ENCODE measurements around the gene THSD1.
"Not testable (repeated sequence)": the region's sequence is repeated elsewhere in the genome, so short reads cannot be mapped to it uniquely, and the experiment has no call there.

Gene THSD1

DNA sequence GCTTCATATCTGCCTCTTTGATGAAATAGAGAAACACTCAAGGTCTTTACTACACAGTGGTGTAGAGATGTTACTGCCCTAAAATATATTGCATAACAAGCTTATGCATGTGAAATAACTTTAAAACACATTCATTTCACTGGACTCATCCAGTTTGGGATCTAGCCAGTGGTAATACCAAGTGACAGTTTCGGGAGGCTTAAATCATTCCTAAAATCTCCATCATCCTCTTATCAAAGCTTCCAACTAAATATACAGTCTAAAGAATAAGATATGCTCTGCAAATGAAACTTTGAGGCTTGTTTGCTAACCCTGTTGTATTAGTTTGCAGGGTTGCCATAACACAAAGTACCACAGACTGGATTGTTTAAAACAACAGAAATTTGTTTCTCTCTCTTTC lies 52.8 kb downstream of the THSD1 start:
- no peak for DNase-seq

- DNase-seq: peak; percentile 33
Measured at GRCh38 chr13:52348983-52349780, 56.8 kb downstream of the THSD1 start.

- DNase-seq: no peak
Measured at GRCh38 chr13:52348071-52348470, 57.9 kb downstream of the THSD1 start.

DNA sequence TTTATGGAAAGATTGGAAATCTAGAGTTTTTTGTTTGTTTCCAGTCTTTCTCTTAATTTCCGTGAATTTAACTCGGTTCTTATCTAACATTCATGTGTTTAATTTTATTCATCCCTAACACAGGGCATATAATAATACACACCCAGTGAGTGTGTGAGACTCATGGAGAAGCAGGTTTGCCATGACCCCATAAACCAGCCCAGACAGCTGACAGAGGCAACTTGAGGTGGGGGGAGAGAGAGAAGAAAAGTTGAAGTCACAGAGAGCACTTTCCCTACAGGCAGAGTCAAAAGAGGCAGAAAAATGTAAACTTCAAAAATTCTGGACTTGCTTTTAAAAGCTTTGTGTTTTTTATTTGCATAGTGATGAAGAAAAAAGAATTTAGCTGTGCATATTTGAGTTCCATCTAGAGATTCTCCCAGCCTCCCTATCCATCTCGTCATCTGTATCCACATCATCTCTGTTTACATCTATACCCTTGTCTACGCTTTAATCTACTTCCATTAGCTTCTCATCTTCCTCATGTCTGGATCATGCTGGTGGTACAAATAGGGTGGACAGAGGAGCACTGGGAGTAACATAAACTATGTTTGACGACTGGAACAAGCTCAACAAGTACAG lies 60.2 kb downstream of the THSD1 start:
- no peak for DNase-seq

DNA sequence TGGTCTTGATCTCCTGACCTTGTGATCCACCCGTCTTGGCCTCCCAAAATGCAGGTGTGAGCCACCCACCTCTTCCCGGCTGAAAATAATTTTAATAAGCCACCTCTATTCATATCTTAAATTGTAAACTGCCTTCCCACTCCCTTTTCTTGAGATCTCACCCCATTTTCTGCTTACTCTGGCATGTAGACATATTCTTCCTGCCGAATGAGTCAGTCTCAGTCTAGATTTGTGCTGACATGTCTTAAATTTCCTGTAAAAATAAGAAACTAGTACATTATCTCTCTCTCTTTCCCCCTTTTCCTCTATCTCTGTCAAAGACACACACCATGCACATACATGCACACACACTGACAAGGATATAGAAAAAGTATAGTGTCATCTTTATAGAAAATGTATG lies 60.9 kb downstream of the THSD1 start:
- DNase-seq: no peak

DNA sequence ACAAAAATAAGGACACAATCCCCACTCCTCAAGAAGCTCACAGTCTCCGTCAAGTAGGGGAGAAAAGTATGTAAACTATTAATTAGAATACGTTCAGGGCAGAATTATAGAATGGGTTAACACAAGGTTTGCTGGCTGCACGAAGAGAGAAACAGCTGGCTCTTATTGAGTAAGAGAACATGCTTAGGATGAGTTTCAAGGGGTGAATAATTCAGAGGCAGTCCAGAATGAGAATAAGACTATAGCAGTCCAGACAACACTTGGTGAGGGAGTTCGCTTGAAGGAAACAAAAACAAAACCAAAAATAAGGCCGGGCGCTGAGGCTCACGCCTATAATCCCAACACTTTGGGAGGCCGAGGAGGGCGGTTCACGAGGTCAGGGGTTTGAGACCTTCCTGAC lies 61.9 kb downstream of the THSD1 start:
- DNase-seq: no peak

- DNase-seq: not testable (repeated sequence)
Measured at GRCh38 chr13:52342203-52342602, 63.8 kb downstream of the THSD1 start.

- not testable (repeated sequence) for DNase-seq
Measured at GRCh38 chr13:52337828-52338455, 68.0 kb downstream of the THSD1 start.

DNA sequence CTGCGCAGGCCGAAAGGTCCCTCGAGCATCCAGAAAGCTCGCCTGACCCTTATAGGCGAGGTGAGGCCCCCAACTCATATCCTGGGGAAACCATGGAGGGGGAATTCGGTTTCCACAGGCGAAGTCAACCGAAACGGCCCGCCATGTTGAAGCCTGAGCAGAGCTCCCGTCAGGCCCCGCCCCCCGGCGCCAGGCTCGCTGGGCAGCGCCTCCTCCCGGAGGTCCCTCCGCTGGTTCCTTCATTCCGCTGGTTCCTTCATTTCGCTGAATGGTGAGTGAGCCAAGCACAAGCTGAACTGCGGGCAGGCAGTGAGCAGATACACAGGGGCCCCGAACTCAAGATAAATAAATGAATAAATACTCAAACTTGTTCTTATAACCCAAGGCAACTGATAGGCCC lies 71.9 kb downstream of the THSD1 start:
- not testable (repeated sequence) for DNase-seq

DNA sequence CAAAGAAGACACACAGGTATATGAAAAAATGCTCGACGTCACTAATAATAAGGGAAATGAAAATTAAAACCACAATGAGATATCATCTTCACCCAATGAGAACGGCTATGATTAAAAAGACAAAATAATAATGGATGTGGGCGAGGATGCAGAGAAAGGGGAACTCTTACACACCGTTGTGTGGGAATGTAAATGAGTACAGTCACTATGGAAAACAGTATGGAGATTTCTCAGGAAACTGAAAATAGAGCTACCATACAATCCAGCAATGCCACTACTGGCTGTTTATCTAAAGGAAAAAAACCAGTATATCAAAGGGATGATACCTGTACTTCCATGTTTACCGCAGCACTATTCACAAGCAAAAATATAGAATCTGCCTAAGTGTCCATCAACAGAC lies 74.1 kb downstream of the THSD1 start:
- not testable (repeated sequence) for DNase-seq

Measured in stimulated activated CD4-positive, alpha-beta T cell treated with anti-CD3 and anti-CD28 coated beads, Interleukin-4, amount 100 ng/mL, for 24 hours (primary cell).